Cardiac fibroblast (primary cell): Measurements from ENCODE around the gene HSBP1.

Source experiments
- DNase-seq, 2 donors: peaks; one replicate each; pipeline versions ENCODE4 v3.0.0 to v3.0.0-alpha.2; 2010; ENCODE audit warnings: low read depth in 2 of 2
- H3K4me3 ChIP-seq, 2 donors: replicated peaks in 1 of 2; 1 replicate in 1 of 2; 2 replicates in 1 of 2; pipeline ENCODE4 v1.5.1; 2011; ENCODE audit warnings: low read depth in 2 of 2, low read length in 2 of 2, mild to moderate bottlenecking in 2 of 2, moderate library complexity in 1 of 2
- CTCF ChIP-seq: IDR thresholded peaks from one replicate; pipeline ENCODE4 v1.5.1; 2011; ENCODE audit warnings: low read depth, mild to moderate bottlenecking, low read length, inconsistent platforms

Gene HSBP1

GRCh38 chr16:83819361-83819760, 11.6 kb downstream of the HSBP1 start:
- no peak for TF ChIP-seq CTCF
- DNase-seq = no peak
- no peak overlapping the region for H3K4me3 ChIP-seq

DNA sequence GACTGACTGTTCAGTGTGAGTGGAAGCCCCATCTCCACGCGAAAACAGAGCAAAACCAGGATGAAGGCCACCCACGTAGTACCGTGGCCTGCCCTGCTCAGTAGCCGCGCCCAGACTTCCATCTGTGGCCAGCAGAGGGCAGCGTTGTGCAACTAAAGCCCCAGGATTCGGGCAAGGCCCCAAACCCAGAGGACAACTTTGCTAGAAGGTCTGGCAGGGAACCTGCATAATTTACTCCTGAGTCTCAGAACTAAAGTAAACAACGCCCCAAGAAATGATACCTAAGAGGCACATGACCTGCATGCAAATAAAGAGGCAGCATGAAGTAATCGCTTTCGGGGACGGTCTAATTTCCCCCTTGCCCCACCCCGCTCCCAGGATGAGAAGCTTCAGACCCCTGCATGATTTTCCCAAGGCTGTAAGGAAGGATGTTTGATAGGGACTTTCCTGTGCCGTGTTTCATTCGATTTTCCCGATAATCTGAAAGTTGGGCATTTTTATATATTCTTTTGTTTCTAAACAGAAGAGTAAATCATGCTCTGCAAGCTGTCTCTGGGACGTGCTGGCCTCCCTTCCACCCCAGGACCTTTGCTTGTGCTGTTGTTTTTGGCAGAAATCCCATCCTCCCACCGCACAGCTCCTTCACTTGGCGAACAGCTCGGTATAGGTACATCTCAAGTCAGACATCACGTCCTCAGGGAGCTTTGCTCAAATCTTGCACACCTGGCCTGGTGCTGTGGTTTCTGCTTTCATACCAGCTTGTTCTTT, 18.6 kb downstream of the HSBP1 start:
- no peak overlapping the region for H3K4me3 ChIP-seq
- TF ChIP-seq CTCF = peak; percentile 88
- DNase-seq = peak; percentile 83 to 88

GRCh38 chr16:83830091-83830768, 22.5 kb downstream of the HSBP1 start:
- no peak for DNase-seq
- TF ChIP-seq CTCF = no peak
- no peak overlapping the region for H3K4me3 ChIP-seq

DNA sequence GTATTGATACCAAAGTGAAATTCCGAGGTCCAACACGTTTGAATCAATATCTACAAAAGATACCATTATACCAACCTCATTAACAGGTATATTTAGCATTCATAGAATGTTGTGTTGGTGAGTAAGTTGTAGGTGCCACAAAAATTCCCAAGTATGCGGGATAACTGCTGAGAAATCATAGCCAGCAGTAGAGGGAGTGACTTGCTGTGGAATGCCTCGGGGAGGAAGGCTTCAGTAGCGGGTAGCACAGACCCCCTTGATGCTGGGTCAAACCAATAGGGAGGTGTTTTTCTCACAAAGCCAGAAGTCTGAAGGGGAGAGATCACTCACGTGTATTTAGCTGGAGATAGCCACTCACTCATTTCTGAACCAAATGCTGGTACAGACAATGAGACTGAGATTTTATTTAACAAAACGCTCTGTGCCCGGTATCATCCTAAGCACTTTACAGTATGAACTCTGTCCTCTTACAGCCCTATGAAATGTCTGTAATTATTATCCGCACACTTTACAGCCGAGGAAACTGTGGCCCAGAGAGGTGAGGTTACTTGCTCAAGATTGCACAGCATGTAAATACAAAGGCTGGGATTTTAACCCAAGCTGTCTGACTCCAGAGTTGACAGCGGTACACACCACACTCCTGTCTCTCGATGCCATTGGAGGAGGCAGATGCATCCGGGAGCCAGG, 23.1 kb downstream of the HSBP1 start:
- no peak for DNase-seq
- no peak for TF ChIP-seq CTCF
- no peak overlapping the region for H3K4me3 ChIP-seq

GRCh38 chr16:83831456-83831987, 23.7 kb downstream of the HSBP1 start:
- no peak for TF ChIP-seq CTCF
- DNase-seq = no peak
- H3K4me3 ChIP-seq = no peak overlapping the region

GRCh38 chr16:83833921-83834320, 26.1 kb downstream of the HSBP1 start:
- no peak overlapping the region for H3K4me3 ChIP-seq
- DNase-seq = no peak
- no peak for TF ChIP-seq CTCF
